ENCODE results near the gene COL6A3.
A peak's percentile ranks its signal among the peaks of the same experiment; 100 is the strongest.

COL6A3 gene

GRCh38 chr2:237280939-237281338 lies 133.0 kb downstream of the COL6A3 start:
- H3K79me2 ChIP-seq (ENCODE audit: control insufficient read depth, insufficient read depth, low read length, unreplicated experiment) = no peaks in the 10 kb centered on the region
- 0 out of 2 replicates have a peak overlapping the region, but pooled peaks have one; percentile 0 for H3K4me3 ChIP-seq (ENCODE audit: low read depth, low read length)
- no peak overlapping the region for H2AFZ ChIP-seq (ENCODE audit: low read length, unreplicated experiment)
- peaks cover 70% of the 10 kb centered on the region for H3K4me1 ChIP-seq (ENCODE audit: control insufficient read depth, insufficient read depth, low read length, unreplicated experiment)
- no peaks in the 10 kb centered on the region for H3K27me3 ChIP-seq (ENCODE audit: insufficient read depth, low read length)
- no peaks in the 10 kb centered on the region for H3K36me3 ChIP-seq (ENCODE audit: insufficient read depth, low read length)
- peak overlapping the region; percentile 98 for H3K27ac ChIP-seq (ENCODE audit: low read depth, low read length)

DNA sequence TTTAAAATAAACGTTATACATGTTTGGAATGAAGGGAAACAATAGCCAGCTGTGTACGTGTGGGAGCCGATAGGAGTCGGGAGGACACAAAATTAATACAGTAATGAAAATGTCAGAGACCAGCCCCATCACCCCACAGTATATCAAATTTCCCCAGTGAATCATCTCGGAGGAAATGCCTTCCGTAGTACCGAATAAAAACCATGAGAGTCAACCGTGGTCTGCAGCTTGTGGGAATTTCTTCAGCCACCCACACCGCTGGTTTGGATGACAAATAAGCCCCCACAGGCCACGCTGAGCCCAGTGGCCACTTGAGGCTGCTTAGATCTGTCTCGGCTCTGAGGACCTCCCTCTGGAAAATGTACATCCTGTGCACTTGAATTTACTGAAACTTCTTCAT lies 133.7 kb downstream of the COL6A3 start:
- Histone ChIP-seq H3K27ac (ENCODE audit: low read depth, low read length) (peak overlapping the region; percentile 98), H3K27me3 (ENCODE audit: insufficient read depth, low read length) (no peaks in the 10 kb centered on the region), H2AFZ (ENCODE audit: low read length, unreplicated experiment) (no peak overlapping the region), H3K36me3 (ENCODE audit: insufficient read depth, low read length) (no peaks in the 10 kb centered on the region), H3K79me2 (ENCODE audit: control insufficient read depth, insufficient read depth, low read length, unreplicated experiment) (no peaks in the 10 kb centered on the region), H3K4me3 (ENCODE audit: low read depth, low read length) (peak overlapping the region; percentile 27; the same call in 1 of the 2 replicates), H3K4me1 (ENCODE audit: control insufficient read depth, insufficient read depth, low read length, unreplicated experiment) (peaks cover 70% of the 10 kb centered on the region)

- peak overlapping the region; percentile 98 for H3K27ac ChIP-seq (ENCODE audit: low read depth, low read length)
- H3K27me3 ChIP-seq (ENCODE audit: insufficient read depth, low read length) = no peaks in the 10 kb centered on the region
- peak overlapping the region; percentile 78 for H2AFZ ChIP-seq (ENCODE audit: low read length, unreplicated experiment)
Measured at GRCh38 chr2:237279012-237279768, 134.8 kb downstream of the COL6A3 start.

DNA sequence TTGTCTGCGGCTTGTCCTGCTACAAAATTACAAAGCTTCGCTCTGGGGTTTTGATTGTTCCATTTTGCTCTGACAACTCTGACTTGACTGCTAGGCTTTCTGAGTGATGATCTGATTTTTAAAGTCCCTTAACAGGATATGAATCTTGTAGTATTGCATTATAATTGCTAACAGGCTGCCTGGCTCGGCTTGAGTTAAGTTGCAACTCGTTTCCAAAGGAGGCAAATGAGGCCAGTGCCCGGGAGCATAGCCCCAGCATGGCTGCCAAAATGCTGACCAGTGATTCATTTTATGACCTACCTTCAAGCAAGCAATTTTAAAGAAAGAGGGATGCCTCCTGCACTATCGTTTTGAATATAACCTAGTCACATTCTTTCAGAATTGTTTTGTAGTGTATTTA lies 135.4 kb downstream of the COL6A3 start:
- Histone ChIP-seq H3K27ac (ENCODE audit: low read depth, low read length) (peak overlapping the region; percentile 98), H3K79me2 (ENCODE audit: control insufficient read depth, insufficient read depth, low read length, unreplicated experiment) (no peaks in the 10 kb centered on the region), H3K4me3 (ENCODE audit: low read depth, low read length) (peak overlapping the region; percentile 42; the same call in 1 of the 2 replicates), H2AFZ (ENCODE audit: low read length, unreplicated experiment) (peak overlapping the region; percentile 78), H3K36me3 (ENCODE audit: insufficient read depth, low read length) (no peaks in the 10 kb centered on the region), H3K27me3 (ENCODE audit: insufficient read depth, low read length) (no peaks in the 10 kb centered on the region), H3K4me1 (ENCODE audit: control insufficient read depth, insufficient read depth, low read length, unreplicated experiment) (peaks cover 60% of the 10 kb centered on the region)

More at GRCh38 chr2:237279012-237279768, 134.8 kb downstream of the COL6A3 start:
- Histone ChIP-seq H3K36me3 (ENCODE audit: insufficient read depth, low read length) (no peaks in the 10 kb centered on the region), H3K4me3 (ENCODE audit: low read depth, low read length) (no peak overlapping the region), H3K79me2 (ENCODE audit: control insufficient read depth, insufficient read depth, low read length, unreplicated experiment) (no peaks in the 10 kb centered on the region), H3K4me1 (ENCODE audit: control insufficient read depth, insufficient read depth, low read length, unreplicated experiment) (peaks cover 66% of the 10 kb centered on the region)

GRCh38 chr2:237276716-237277490 lies 137.1 kb downstream of the COL6A3 start:
- Histone ChIP-seq H3K27me3 (ENCODE audit: insufficient read depth, low read length) (no peaks in the 10 kb centered on the region), H3K36me3 (ENCODE audit: insufficient read depth, low read length) (no peaks in the 10 kb centered on the region), H3K79me2 (ENCODE audit: control insufficient read depth, insufficient read depth, low read length, unreplicated experiment) (no peaks in the 10 kb centered on the region), H3K4me3 (ENCODE audit: low read depth, low read length) (no peak overlapping the region), H3K4me1 (ENCODE audit: control insufficient read depth, insufficient read depth, low read length, unreplicated experiment) (peaks cover 43% of the 10 kb centered on the region), H3K27ac (ENCODE audit: low read depth, low read length) (peak overlapping the region; percentile 98; the same call in 1 of the 2 replicates), H2AFZ (ENCODE audit: low read length, unreplicated experiment) (no peak overlapping the region)
